ENCODE data around the gene HIVEP3.

GRCh38 chr1:41515131-41515678 lies 403.5 kb downstream of the HIVEP3 start:
- TF ChIP-seq, protein P1, sequence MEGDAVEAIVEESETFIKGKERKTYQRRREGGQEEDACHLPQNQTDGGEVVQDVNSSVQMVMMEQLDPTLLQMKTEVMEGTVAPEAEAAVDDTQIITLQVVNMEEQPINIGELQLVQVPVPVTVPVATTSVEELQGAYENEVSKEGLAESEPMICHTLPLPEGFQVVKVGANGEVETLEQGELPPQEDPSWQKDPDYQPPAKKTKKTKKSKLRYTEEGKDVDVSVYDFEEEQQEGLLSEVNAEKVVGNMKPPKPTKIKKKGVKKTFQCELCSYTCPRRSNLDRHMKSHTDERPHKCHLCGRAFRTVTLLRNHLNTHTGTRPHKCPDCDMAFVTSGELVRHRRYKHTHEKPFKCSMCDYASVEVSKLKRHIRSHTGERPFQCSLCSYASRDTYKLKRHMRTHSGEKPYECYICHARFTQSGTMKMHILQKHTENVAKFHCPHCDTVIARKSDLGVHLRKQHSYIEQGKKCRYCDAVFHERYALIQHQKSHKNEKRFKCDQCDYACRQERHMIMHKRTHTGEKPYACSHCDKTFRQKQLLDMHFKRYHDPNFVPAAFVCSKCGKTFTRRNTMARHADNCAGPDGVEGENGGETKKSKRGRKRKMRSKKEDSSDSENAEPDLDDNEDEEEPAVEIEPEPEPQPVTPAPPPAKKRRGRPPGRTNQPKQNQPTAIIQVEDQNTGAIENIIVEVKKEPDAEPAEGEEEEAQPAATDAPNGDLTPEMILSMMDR (IDR thresholded peaks at IDR 0.05): no peak
- no peak for TF ChIP-seq POLR2A (IDR thresholded peaks at IDR 0.05)

All from body of pancreas (tissue), 4 donors.